GM12878 (cell line): ENCODE results near the gene CREBRF. TPM values are rescaled to one million over a fixed set of nuclear protein-coding genes. Genes with fewer than 3 reads are reported as not detected.
A peak's percentile ranks its signal among the peaks of the same experiment; 100 is the strongest.

Experiments
- ATAC-seq: fragments of 200-7000 bp; cut with Tn5 transposase; 3 replicates; pipeline ENCODE4 v1.9.1; 2020; ENCODE audit warnings: mild to moderate bottlenecking, moderate library complexity
- Bru-seq: library from RNA; stranded (reverse); fragments of 400-500 nt; gene quantifications from one replicate; lab custom pipeline; 2021; lab: Mats Ljungman, UMichigan
- BruChase-seq, 2 experiments: library from RNA; stranded (reverse); fragments of 400-500 nt; gene quantifications; one replicate each; lab custom pipeline; 2021; lab: Mats Ljungman, UMichigan
- BruUV-seq: library from RNA; stranded (reverse); fragments of 400-500 nt; replicated peaks from 2 replicates; lab custom pipeline; 2021; lab: Mats Ljungman, UMichigan
- CTCF ChIA-PET: fragments of 300-600 bp; sonication (Branson Sonifier 250); formaldehyde crosslinking; extraction: SDS; loops from one replicate; lab custom pipeline; 2021; ENCODE audit warnings: inconsistent platforms; lab: Yijun Ruan, JAX
- POLR2A ChIA-PET: fragments of 350-600 bp; formaldehyde crosslinking; extraction: SDS; loops from one replicate; lab custom pipeline; 2021; ENCODE audit warnings: inconsistent platforms; lab: Charles Lee
- RAD21 ChIA-PET: fragments of 300-600 bp; sonication (Branson Sonifier 250); formaldehyde crosslinking; loops from one replicate; lab custom pipeline; 2023; ENCODE audit warnings: antibody characterized with exemption; ENCODE audit not compliant: unreplicated experiment; lab: Charles Lee
- SMC1A ChIA-PET: fragments of 300-600 bp; sonication (Branson Sonifier 250); formaldehyde crosslinking; loops from one replicate; lab custom pipeline; 2023; ENCODE audit not compliant: unreplicated experiment, uncharacterized antibody; lab: Charles Lee
- DNase-seq: peaks from one replicate; pipeline ENCODE4 v3.0.0-alpha.2; 2011; ENCODE audit warnings: low read depth, low spot score
- FAIRE-seq: peaks from 3 replicates; lab custom pipeline; 2011; peaks lifted over from hg19 to GRCh38; lab: Jason Lieb, UNC
- H2AFZ ChIP-seq: 2 replicates; pipeline ENCODE4 v1.6.0; 2011; ENCODE audit warnings: low read depth, low read length, control low read depth; ENCODE audit not compliant: control insufficient read depth
- H3K27ac ChIP-seq: 2 replicates; pipeline ENCODE4 v1.5.1; 2011; ENCODE audit warnings: control low read depth; ENCODE audit not compliant: control insufficient read depth, insufficient read depth
- H3K27me3 ChIP-seq, 2 experiments: replicated peaks in 1 of 2; 2 replicates each; pipeline versions ENCODE4 v1.6.0 to v1.6.1; 2011; ENCODE audit warnings: low read length in 1 of 2; ENCODE audit not compliant: control insufficient read depth in 2 of 2, insufficient read depth in 2 of 2
- H3K36me3 ChIP-seq, 2 experiments: 2 replicates each; pipeline ENCODE4 v1.5.1; 2011; ENCODE audit warnings: low read length in 1 of 2; ENCODE audit not compliant: control insufficient read depth in 2 of 2, insufficient read depth in 2 of 2
- H3K4me1 ChIP-seq: 2 replicates; pipeline ENCODE4 v1.6.1; 2011; ENCODE audit warnings: mild to moderate bottlenecking, low read length, moderate library complexity, mixed read lengths; ENCODE audit not compliant: control insufficient read depth, insufficient read depth
- H3K4me2 ChIP-seq: 2 replicates; pipeline ENCODE4 v1.6.0; 2011; ENCODE audit warnings: control low read depth; ENCODE audit not compliant: control insufficient read depth, insufficient read depth
- H3K4me3 ChIP-seq: fragments of 200-600 bp; sonication (generic); 2 replicates; pipeline ENCODE4 v1.5.1; 2016
- H3K79me2 ChIP-seq: 2 replicates; pipeline ENCODE4 v1.6.0; 2011; ENCODE audit warnings: low read length; ENCODE audit not compliant: control insufficient read depth, insufficient read depth
- H3K9ac ChIP-seq: 2 replicates; pipeline ENCODE4 v1.8.0; 2011; ENCODE audit warnings: low read length, control low read depth, mixed read lengths; ENCODE audit not compliant: control insufficient read depth, insufficient read depth
- H3K9me3 ChIP-seq: replicated peaks from 3 replicates; pipeline ENCODE4 v1.5.1; 2011; ENCODE audit warnings: mild to moderate bottlenecking, low read length; ENCODE audit not compliant: control insufficient read depth, insufficient read depth
- H4K20me1 ChIP-seq: 2 replicates; pipeline ENCODE4 v1.6.0; 2011; ENCODE audit not compliant: control insufficient read depth, insufficient read depth
- CEBPB ChIP-seq, 2 experiments: fragments of 150-350 bp in 1 of 2; IDR thresholded peaks; 2 replicates each; pipeline ENCODE4 v1.6.1; 2012 to 2014; ENCODE audit warnings: low read depth in 2 of 2, low read length in 2 of 2, borderline replicate concordance in 1 of 2, inconsistent platforms in 1 of 2
- CHD1 ChIP-seq: IDR thresholded peaks from 2 replicates; pipeline ENCODE4 v1.6.1; 2012; ENCODE audit warnings: low read depth, low read length, improper control_type of control experiment
- GATAD2B ChIP-seq: fragments of 450-650 bp; conservative IDR thresholded peaks from 2 replicates; pipeline ENCODE4 v1.6.1; 2017; ENCODE audit warnings: low read depth, mild to moderate bottlenecking, moderate library complexity
- IKZF1 ChIP-seq: fragments of 450-650 bp; conservative IDR thresholded peaks from 2 replicates; pipeline ENCODE4 v1.6.1; 2017; ENCODE audit warnings: antibody characterized with exemption, mild to moderate bottlenecking
- JUND ChIP-seq: IDR thresholded peaks from 2 replicates; pipeline ENCODE4 v1.6.1; 2012; ENCODE audit warnings: low read depth, mild to moderate bottlenecking, low read length, improper control_type of control experiment, moderate library complexity
- MYB ChIP-seq: fragments of 150-350 bp; IDR thresholded peaks from 2 replicates; pipeline ENCODE4 v1.6.1; 2014; ENCODE audit warnings: mild to moderate bottlenecking, low read depth, low read length, borderline replicate concordance
- RCOR1 ChIP-seq: conservative IDR thresholded peaks from 2 replicates; pipeline ENCODE4 v1.6.1; 2012; ENCODE audit warnings: low read depth, low read length, improper control_type of control experiment
- SMC3 ChIP-seq: IDR thresholded peaks from 2 replicates; pipeline ENCODE4 v1.6.1; 2011; ENCODE audit warnings: low read length, improper control_type of control experiment, borderline replicate concordance
- STAT3 ChIP-seq: IDR thresholded peaks from 2 replicates; pipeline ENCODE4 v1.6.1; 2011; ENCODE audit warnings: low read depth, low read length, improper control_type of control experiment
- TAF1 ChIP-seq: IDR thresholded peaks from 2 replicates; pipeline ENCODE4 v1.6.1; 2011; ENCODE audit warnings: mild to moderate bottlenecking, low read depth, low read length, borderline replicate concordance
- ZNF622 ChIP-seq: fragments of 450-650 bp; IDR thresholded peaks from 2 replicates; pipeline ENCODE4 v1.6.1; 2017; ENCODE audit warnings: mild to moderate bottlenecking, inconsistent platforms
- ZSCAN29 ChIP-seq: fragments of 450-650 bp; IDR thresholded peaks from 2 replicates; pipeline ENCODE4 v1.6.1; 2017; ENCODE audit warnings: mild to moderate bottlenecking, moderate library complexity
- WGBS: methylation state at CpG from one replicate; pipeline ENCODE4 v1.1.6; 2016; ENCODE audit warnings: low lambda C conversion rate; ENCODE audit not compliant: insufficient replicate concordance, insufficient coverage; ENCODE audit errors: missing lambda C conversion rate; 5-methylcytosine and 5-hydroxymethylcytosine counted together
- in situ Hi-C: fragments of 300-500 bp; cut with MboI; formaldehyde crosslinking; loops from 9 replicates; pipeline ENCODE4 v1.14.3; 2018; ENCODE audit warnings: mixed read lengths
- intact Hi-C: fragments of 100-400 bp; cut with micrococcal nuclease; formaldehyde crosslinking; loops from one replicate; pipeline ENCODE4 v1.14.2; 2022; ENCODE audit not compliant: unreplicated experiment
- long read RNA-seq, 2 experiments: library from polyadenylated mRNA; unstranded; transcript quantifications; one replicate each; pipeline ENCODE4 v2.0.0, GENCODE V29; 2019 to 2020
- polyA minus RNA-seq, 3 experiments: library from RNA; depleted of rRNA, polyadenylated mRNA; stranded (reverse); fragments of >200 nt; gene quantifications; 2 replicates each; pipeline ENCODE4 v1.2.3, GENCODE V29; 2011
- polyA plus RNA-seq, 11 experiments: library from polyadenylated mRNA; depleted of rRNA in 4 of 11; unstranded in 6 of 11; stranded (reverse) in 5 of 11; fragments of >200 nt; fragmentation: Nextera tagmentation in 4 of 11; fragmentation: Illumina TruSeq in 1 of 11; extraction: Ambion mirVana in 4 of 11; extraction: Trizol in 1 of 11; gene quantifications; 1 replicate in 1 of 11; 2 replicates in 10 of 11; pipeline versions ENCODE4 v1.2.1 to v1.2.3, GENCODE V29; 2011 to 2016; ENCODE audit warnings: inconsistent platforms in 2 of 11, missing spikeins in 2 of 11, low read depth in 1 of 11
- total RNA-seq, 4 experiments: library from RNA; depleted of rRNA in 3 of 4; stranded (reverse); fragments of >200 nt in 3 of 4; fragmentation: Illumina TruSeq in 1 of 4; extraction: Trizol in 1 of 4; gene quantifications; 2 replicates each; pipeline versions ENCODE4 v1.2.1 to v1.2.3, GENCODE V29; 2013 to 2021
- TF ChIP-seq, protein P1 (sequence below): fragments of 450-650 bp; formaldehyde crosslinking; IDR thresholded peaks from 2 replicates; pipeline ENCODE4 v1.5.0; 2022; ENCODE audit warnings: mild to moderate bottlenecking, missing genetic modification characterization

CREBRF gene, protein sequence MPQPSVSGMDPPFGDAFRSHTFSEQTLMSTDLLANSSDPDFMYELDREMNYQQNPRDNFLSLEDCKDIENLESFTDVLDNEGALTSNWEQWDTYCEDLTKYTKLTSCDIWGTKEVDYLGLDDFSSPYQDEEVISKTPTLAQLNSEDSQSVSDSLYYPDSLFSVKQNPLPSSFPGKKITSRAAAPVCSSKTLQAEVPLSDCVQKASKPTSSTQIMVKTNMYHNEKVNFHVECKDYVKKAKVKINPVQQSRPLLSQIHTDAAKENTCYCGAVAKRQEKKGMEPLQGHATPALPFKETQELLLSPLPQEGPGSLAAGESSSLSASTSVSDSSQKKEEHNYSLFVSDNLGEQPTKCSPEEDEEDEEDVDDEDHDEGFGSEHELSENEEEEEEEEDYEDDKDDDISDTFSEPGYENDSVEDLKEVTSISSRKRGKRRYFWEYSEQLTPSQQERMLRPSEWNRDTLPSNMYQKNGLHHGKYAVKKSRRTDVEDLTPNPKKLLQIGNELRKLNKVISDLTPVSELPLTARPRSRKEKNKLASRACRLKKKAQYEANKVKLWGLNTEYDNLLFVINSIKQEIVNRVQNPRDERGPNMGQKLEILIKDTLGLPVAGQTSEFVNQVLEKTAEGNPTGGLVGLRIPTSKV
- 62.7 and 66.4 TPM in 2 replicates for total RNA-seq (2013; cell fraction: nucleolus; rRNA removed)
- total RNA-seq (2014; rRNA removed) = 6.0 and 9.0 TPM in 2 replicates
- 6.5 and 6.6 TPM in 2 replicates for total RNA-seq (2014; rRNA removed; fragmentation: Illumina TruSeq; extraction: Trizol)
- 6.4 and 7.6 TPM in 2 replicates for total RNA-seq (2021)
- 6.3 TPM for polyA plus RNA-seq (2011; ENCODE audit: low read depth)
- 12.7 and 18.9 TPM in 2 replicates for polyA plus RNA-seq (2011; rRNA removed)
- polyA plus RNA-seq (2011; cell fraction: cytosol; rRNA removed) = 5.2 and 6.7 TPM in 2 replicates
- polyA plus RNA-seq (2011; cell fraction: nucleus; rRNA removed) = 8.6 and 16.8 TPM in 2 replicates
- 9.2 and 10.2 TPM in 2 replicates for polyA plus RNA-seq (2012)
- 4.7 and 5.0 TPM in 2 replicates for polyA plus RNA-seq (2014; fragmentation: Illumina TruSeq; extraction: Trizol)
- polyA plus RNA-seq (2014; fragmentation: Nextera tagmentation; extraction: Ambion mirVana) = 1 to 10 TPM; 1.2 to 1.4 TPM
- 3.2 and 5.7 TPM in 2 replicates for polyA plus RNA-seq (2014; rRNA removed)
- 1 to 10 TPM; 1.6 TPM for polyA plus RNA-seq (2016; fragmentation: Nextera tagmentation; extraction: Ambion mirVana)
- 23.6 and 24.2 TPM in 2 replicates for polyA minus RNA-seq (2011; rRNA and poly(A)+ RNA removed)
- 5.9 and 9.1 TPM in 2 replicates for polyA minus RNA-seq (2011; cell fraction: cytosol; rRNA and poly(A)+ RNA removed)
- polyA minus RNA-seq (2011; cell fraction: nucleus; rRNA and poly(A)+ RNA removed) = 18.9 and 20.0 TPM in 2 replicates
- Bru-seq, nascent RNA = percentile 84 among the genes with signal in this experiment
- BruChase-seq, experiment 1, labeled RNA remaining after a 6-hour chase = percentile 77 among the genes with signal in this experiment
- BruChase-seq, experiment 2, labeled RNA remaining after a 2-hour chase = percentile 84 among the genes with signal in this experiment
- long read RNA-seq, experiment 1, partial matches to known transcripts = 0 of 1 reads
- long read RNA-seq, experiment 1, other reads (novel, unspliced or antisense) = 1 of 1 reads
- long read RNA-seq, experiment 2, transcript CREBRF-203 (4 exons, 1,660 nt) = major isoform, 6 of 11 reads
- long read RNA-seq, experiment 2, partial matches to known transcripts = 1 of 11 reads
- long read RNA-seq, experiment 2, other reads (novel, unspliced or antisense) = 4 of 11 reads

DNA sequence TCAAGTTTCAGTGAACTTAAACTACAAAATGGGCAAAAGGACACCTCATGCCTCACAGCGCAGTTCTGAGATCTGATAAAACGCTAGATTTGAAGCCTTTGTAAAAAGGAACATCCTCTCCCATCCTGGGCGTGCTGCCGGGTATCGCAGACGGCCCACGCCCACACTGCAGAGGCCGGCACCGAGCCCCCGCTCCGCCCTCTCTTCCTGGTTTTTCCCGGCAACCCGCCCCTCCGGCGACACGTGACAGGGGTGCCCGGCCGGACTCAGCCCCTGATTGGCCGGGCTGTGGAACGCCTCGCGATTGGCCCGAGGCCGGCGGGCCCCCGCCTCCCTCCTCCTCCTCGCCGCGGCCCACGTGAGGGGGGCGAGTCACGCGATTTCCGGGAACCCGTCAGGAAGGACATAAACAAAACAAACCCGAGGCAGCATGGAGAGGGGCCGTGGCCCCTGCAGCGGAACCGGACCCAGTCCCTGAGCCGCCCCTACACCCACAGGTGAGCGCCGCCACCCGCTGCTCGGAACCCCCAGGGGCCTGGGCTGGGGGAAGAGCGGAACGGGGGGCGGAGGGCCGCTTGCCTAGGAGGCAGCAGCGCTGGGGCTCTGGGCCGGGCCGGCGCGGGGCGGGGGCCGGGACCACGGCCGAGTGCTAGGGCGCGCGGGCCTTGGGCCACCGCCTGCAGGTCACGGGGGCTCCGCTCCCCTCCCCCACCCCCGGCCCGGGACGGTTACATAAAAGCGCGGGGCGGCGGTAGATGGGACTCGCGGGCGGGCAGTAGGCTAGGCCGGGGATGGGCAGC, at the start of gene CREBRF:
Gene CREBRF, plus strand, starts transcription at position 370 of the 800 bp plus-strand sequence. CDS start 24,424 bp downstream, outside the sequence.
- in situ Hi-C loops (no loop called here), intact Hi-C loops (loop anchor here (1.0 to 10.0 kb wide), 3 partner anchors 20 to 281 kb away; partner anchors contain the start of gene DUSP1)
- Histone ChIP-seq H3K4me2 (peak within 1 kb of the TSS; percentile 93), H4K20me1 (no peaks in the 10 kb centered on the region), H3K27me3 (no peaks in the 10 kb centered on the region), H3K4me3 (peak within 1 kb of the TSS; percentile 93), H3K79me2 (peaks cover 14% of the 10 kb centered on the region), H3K9ac (peak within 1 kb of the TSS; percentile 98), H3K36me3 (no peaks in the 10 kb centered on the region; a peak in 1 of 4 replicates), H2AFZ (peak within 1 kb of the TSS; percentile 95), H3K9me3 (no peaks in the 10 kb centered on the region), H3K27ac (peak within 1 kb of the TSS; percentile 97), H3K4me1 (peaks cover 25% of the 10 kb centered on the region)
- POLR2A ChIA-PET = interaction anchor here (1.0 to 2.3 kb wide), 6 partner anchors 17 to 72 kb away, joined by 3 to 30 read pairs (median 8); partner anchors contain the start of gene ATP6V0E1
- FAIRE-seq = peak; percentile 31
- ATAC-seq = peak; percentile 80
- peak; percentile 83 for DNase-seq
- CTCF ChIA-PET = interaction anchor here (0.9 to 2.1 kb wide), 4 partner anchors 9 to 74 kb away, joined by 3 to 17 read pairs (median 5); partner anchors contain the start of gene ATP6V0E1
- SMC1A ChIA-PET = interaction anchor here (0.6 to 2.2 kb wide), 11 partner anchors 14 to 83 kb away, joined by 3 to 31 read pairs (median 5); partner anchors contain the start of gene ATP6V0E1
- no TSS peak for BruUV-seq
- WGBS = 2% methylated on average over 40 of the region's 74 CpGs
- RAD21 ChIA-PET = interaction anchor here (1.0 to 2.3 kb wide), 9 partner anchors 9 to 868 kb away, joined by 3 to 39 read pairs (median 7); partner anchors contain the start of genes ATP6V0E1 and BNIP1
- no peak for TF ChIP-seq CHD1
- no peak for TF ChIP-seq TAF1
- TF ChIP-seq GATAD2B = peak; percentile 72
- TF ChIP-seq, protein P1, sequence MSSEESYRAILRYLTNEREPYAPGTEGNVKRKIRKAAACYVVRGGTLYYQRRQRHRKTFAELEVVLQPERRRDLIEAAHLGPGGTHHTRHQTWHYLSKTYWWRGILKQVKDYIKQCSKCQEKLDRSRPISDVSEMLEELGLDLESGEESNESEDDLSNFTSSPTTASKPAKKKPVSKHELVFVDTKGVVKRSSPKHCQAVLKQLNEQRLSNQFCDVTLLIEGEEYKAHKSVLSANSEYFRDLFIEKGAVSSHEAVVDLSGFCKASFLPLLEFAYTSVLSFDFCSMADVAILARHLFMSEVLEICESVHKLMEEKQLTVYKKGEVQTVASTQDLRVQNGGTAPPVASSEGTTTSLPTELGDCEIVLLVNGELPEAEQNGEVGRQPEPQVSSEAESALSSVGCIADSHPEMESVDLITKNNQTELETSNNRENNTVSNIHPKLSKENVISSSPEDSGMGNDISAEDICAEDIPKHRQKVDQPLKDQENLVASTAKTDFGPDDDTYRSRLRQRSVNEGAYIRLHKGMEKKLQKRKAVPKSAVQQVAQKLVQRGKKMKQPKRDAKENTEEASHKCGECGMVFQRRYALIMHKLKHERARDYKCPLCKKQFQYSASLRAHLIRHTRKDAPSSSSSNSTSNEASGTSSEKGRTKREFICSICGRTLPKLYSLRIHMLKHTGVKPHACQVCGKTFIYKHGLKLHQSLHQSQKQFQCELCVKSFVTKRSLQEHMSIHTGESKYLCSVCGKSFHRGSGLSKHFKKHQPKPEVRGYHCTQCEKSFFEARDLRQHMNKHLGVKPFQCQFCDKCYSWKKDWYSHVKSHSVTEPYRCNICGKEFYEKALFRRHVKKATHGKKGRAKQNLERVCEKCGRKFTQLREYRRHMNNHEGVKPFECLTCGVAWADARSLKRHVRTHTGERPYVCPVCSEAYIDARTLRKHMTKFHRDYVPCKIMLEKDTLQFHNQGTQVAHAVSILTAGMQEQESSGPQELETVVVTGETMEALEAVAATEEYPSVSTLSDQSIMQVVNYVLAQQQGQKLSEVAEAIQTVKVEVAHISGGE = no peak
- TF ChIP-seq SMC3 = no peak
- no peak for TF ChIP-seq RCOR1
- TF ChIP-seq JUND = no peak
- no peak for TF ChIP-seq MYB
- TF ChIP-seq IKZF1 = peak; percentile 89
- no peak for TF ChIP-seq ZSCAN29
- TF ChIP-seq STAT3 = no peak
- TF ChIP-seq ZNF622 = no peak
- no peak for TF ChIP-seq CEBPB (IDR thresholded peaks at IDR 0.05; ENCODE audit: borderline replicate concordance in 1 of 2, low read depth in 2 of 2, low read length in 2 of 2)
